ENCODE measurements around the gene MEGF6. TPM values are rescaled to one million over a fixed set of nuclear protein-coding genes. Genes with fewer than 3 reads are reported as not detected.

Gene MEGF6
- polyA plus RNA-seq, 1 donor (not counting 4 experiments of a cell fraction or from before 2014, with no cell fraction given) = 0.24 TPM

GRCh38 chr1:3652548-3653285, 41.4 kb upstream of the MEGF6 start:
- H3K9ac ChIP-seq (ENCODE audit: control insufficient read depth, extremely low read depth, insufficient read depth, low read length) = no peak overlapping the region
- peaks cover 8% of the 10 kb centered on the region for H3K4me1 ChIP-seq (ENCODE audit: control insufficient read depth, extremely low read depth, insufficient read depth, low read length)
- peak overlapping the region; percentile 41 for H3K4me2 ChIP-seq (ENCODE audit: control insufficient read depth, extremely low read depth, insufficient read depth, low read depth, low read length)
- peaks cover 0 to 2% of the 10 kb centered on the region in 2 experiments for H3K36me3 ChIP-seq (ENCODE audit: control insufficient read depth in 2 of 2, extremely low read depth in 1 of 2, insufficient read depth in 2 of 2, low read length in 2 of 2)
- H3K79me2 ChIP-seq (ENCODE audit: control insufficient read depth, insufficient read depth, low read length) = peaks cover 6% of the 10 kb centered on the region
- TF ChIP-seq EZH2 (IDR thresholded peaks at IDR 0.05; ENCODE audit: low read length) (no peak), CTCF (optimal IDR thresholded peaks at IDR 0.05 in 1 of 3, IDR thresholded peaks at IDR 0.05 in 1 of 3, conservative IDR thresholded peaks at IDR 0.05 in 1 of 3; ENCODE audit: extremely low read depth in 1 of 3, insufficient read depth in 2 of 3, low read length in 3 of 3) (no peak)
- no peak for FAIRE-seq
- H2AFZ ChIP-seq (ENCODE audit: control insufficient read depth, low read length) = no peak overlapping the region
- no peaks in the 10 kb centered on the region for H4K20me1 ChIP-seq (ENCODE audit: control insufficient read depth, extremely low read depth, insufficient read depth, low read length)
- no peak overlapping the region for H3K27ac ChIP-seq (ENCODE audit: control insufficient read depth, insufficient read depth, low read length)
- no peak for DNase-seq (ENCODE audit: low read depth, low spot score)
- H3K9me1 ChIP-seq (ENCODE audit: control insufficient read depth, extremely low read depth, insufficient read depth, low read length) = no peaks in the 10 kb centered on the region
- no peaks in the 10 kb centered on the region for H3K9me3 ChIP-seq (ENCODE audit: control insufficient read depth, low read depth, low read length)
- peaks cover 57% of the 10 kb centered on the region for H3K27me3 ChIP-seq (ENCODE audit: control insufficient read depth, extremely low read depth, insufficient read depth, low read length)
- H3K4me3 ChIP-seq (ENCODE audit: control insufficient read depth in 2 of 3, extremely low read depth in 1 of 3, insufficient read depth in 2 of 3, low read depth in 1 of 3, low read length in 3 of 3) = no peak overlapping the region
- dilution Hi-C loops (cut with MboI; ENCODE audit: extremely low pct_ligation_motif_present, low sequenced_read_pairs) = no loop called here

GRCh38 chr1:3651930-3652547, 40.7 kb upstream of the MEGF6 start, which contains the start of gene TP73:
Gene TP73, plus strand, starts transcription at chr1:3652516. Its CDS starts 29,850 bp downstream, at chr1:3682366.
- Histone ChIP-seq H3K36me3 (ENCODE audit: control insufficient read depth in 2 of 2, extremely low read depth in 1 of 2, insufficient read depth in 2 of 2, low read length in 2 of 2) (peaks cover 0 to 2% of the 10 kb centered on the region in 2 experiments), H4K20me1 (ENCODE audit: control insufficient read depth, extremely low read depth, insufficient read depth, low read length) (no peaks in the 10 kb centered on the region), H3K9me3 (ENCODE audit: control insufficient read depth, low read depth, low read length) (no peaks in the 10 kb centered on the region), H3K9ac (ENCODE audit: control insufficient read depth, extremely low read depth, insufficient read depth, low read length) (no peak within 1 kb of the TSS), H3K27me3 (ENCODE audit: control insufficient read depth, extremely low read depth, insufficient read depth, low read length) (peaks cover 50% of the 10 kb centered on the region), H3K79me2 (ENCODE audit: control insufficient read depth, insufficient read depth, low read length) (peaks cover 6% of the 10 kb centered on the region), H3K9me1 (ENCODE audit: control insufficient read depth, extremely low read depth, insufficient read depth, low read length) (no peaks in the 10 kb centered on the region), H3K27ac (ENCODE audit: control insufficient read depth, insufficient read depth, low read length) (no peak within 1 kb of the TSS), H2AFZ (ENCODE audit: control insufficient read depth, low read length) (no peak within 1 kb of the TSS), H3K4me1 (ENCODE audit: control insufficient read depth, extremely low read depth, insufficient read depth, low read length) (peaks cover 8% of the 10 kb centered on the region), H3K4me3 (ENCODE audit: control insufficient read depth in 2 of 3, extremely low read depth in 1 of 3, insufficient read depth in 2 of 3, low read depth in 1 of 3, low read length in 3 of 3) (no peak within 1 kb of the TSS), H3K4me2 (ENCODE audit: control insufficient read depth, extremely low read depth, insufficient read depth, low read depth, low read length) (peak within 1 kb of the TSS; percentile 41)
- no peak for TF ChIP-seq EZH2 (IDR thresholded peaks at IDR 0.05; ENCODE audit: low read length)
- TF ChIP-seq CTCF (optimal IDR thresholded peaks at IDR 0.05 in 1 of 3, IDR thresholded peaks at IDR 0.05 in 1 of 3, conservative IDR thresholded peaks at IDR 0.05 in 1 of 3; ENCODE audit: extremely low read depth in 1 of 3, insufficient read depth in 2 of 3, low read length in 3 of 3) = no peak
- FAIRE-seq (no peak), DNase-seq (ENCODE audit: low read depth, low spot score) (no peak)
- dilution Hi-C loops (cut with MboI; ENCODE audit: extremely low pct_ligation_motif_present, low sequenced_read_pairs) = no loop called here
